Embryonic facial prominence (tissue), 1 donor: Measurements from ENCODE around the gene C2orf74.
"Not testable (repeated sequence)": the region's sequence is repeated elsewhere in the genome, so short reads cannot be mapped to it uniquely, and the experiment has no call there.

Experiments
- DNase-seq: peaks from one replicate; pipeline ENCODE4 v3.0.0-alpha.2; 2016; ENCODE audit errors: extremely low spot score

The C2orf74 gene

DNA sequence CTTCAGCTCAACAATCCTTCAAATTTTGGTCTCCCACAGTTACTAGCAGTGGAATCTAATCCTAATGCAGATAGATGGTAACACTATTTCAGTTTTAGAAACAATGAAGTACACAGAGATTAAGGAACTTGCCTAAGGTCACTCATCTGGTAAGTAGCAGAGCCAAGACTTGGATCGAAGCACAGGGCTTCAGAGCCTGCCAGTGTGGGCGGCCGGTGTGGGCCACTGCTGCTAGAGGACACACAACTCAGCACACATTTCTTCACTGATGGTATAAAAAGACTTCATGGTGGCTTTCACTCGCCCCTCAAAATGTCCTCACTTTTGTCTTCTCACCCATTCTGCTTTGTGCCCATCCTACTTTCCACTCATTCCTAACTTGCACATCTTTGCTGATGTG is 11.1 kb downstream of the C2orf74 start:
- no peak for DNase-seq

DNA sequence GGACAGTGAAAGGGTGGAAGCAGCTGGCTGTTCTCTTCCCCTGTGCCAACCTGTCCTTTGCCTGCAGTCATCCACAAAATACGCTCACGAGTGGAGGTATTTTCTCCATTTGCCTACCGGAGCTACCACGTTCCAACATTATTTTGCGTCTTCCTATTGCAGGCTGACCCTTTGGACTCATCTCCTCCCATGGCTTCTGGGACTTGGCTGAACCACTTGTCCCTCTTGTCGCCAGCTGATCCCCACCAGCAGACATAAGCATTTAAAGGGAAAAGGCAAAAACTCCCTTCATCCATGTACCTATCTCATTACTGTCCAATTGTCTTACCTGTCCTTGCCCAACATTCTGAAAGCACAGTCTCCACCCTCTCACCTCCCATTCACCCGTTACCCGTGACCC is 13.0 kb downstream of the C2orf74 start:
- no peak for DNase-seq

DNA sequence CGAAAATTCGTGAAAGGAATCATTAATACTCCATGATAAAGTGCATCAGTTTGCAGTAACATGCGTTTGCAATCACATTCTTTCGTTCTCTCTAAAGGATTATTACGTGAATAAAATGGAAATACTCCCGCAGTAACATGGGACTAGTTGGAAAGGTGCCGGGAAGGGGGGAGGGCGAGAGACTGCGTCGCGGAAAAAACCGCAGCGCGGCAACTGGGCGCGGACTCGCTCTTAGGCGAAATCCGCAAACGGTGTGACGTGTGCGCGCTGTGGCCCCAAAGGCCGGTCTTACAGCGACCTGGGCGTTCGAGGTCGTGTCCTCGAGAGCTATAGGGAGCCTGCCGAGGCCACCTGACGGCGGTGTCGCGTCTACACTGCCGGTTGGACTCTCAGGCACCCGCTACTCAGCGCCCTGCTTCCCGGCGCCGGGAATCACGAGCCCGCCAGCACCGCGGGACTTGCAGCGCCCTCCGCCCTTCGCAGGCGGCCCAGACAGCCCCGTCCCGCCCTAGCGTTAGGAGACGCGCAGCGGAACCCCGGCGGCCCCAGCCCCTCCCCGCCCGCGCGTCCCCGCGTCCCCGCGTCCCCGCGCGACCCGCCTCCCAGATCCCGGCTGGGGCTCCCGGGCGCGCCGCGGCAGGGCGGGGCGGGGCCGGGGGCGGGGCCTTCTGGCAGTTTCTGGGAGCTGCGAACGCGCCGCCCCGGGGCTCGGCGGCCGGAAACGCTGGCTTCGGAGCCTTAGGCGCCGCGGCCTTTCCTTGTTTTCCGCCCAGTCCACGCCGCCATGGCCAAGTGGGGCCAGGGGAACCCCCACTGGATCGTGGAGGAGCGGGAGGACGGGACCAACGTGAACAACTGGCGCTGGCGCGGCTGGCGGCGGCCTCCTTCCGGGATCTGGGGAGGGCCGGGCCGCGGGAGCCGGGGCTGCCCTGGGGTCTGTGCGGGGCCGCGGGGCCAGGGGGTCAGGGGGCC is 15.1 kb downstream of the C2orf74 start:
- DNase-seq: peak; percentile 83

DNA sequence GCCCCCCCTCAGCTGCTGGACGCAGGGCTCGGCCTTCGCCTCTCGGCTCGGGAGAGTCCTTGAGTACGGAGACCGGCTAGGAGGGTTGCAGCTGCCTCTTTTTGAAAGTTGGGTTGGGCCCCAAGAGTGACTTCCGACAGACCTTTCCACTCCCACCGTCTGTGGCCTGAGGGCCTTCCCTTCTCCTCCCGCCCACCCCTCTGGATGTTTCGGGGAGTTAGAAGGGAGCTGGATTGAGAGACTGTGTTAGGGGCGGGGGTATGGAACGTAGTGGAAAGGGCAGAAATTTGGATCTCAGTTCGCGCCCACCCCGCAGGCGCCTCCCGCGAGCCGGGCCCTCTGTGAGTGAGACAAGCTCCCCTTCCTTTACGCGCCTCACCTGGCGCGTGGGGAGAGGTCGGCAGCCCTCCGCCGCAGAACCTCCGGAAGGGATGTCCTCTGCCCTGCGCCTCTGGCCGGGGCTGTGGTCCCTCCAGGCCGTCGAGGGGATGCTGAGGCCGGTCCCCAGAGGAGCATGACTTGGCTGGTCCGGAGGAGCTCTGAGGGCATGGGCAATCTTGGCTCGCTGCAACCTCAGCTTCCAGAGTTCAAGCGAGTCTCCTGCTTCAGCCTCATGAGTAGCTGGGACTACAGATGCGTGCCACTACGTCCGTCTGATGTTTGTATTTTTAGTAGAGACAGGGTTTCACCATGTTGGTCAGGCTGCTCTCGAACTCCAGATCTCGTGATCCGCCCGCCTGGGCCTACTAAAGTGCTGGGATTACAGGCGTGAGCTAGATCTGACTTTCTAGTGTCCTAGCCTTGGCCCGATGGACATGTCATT is 15.9 kb downstream of the C2orf74 start:
- peak; percentile 14 for DNase-seq

DNA sequence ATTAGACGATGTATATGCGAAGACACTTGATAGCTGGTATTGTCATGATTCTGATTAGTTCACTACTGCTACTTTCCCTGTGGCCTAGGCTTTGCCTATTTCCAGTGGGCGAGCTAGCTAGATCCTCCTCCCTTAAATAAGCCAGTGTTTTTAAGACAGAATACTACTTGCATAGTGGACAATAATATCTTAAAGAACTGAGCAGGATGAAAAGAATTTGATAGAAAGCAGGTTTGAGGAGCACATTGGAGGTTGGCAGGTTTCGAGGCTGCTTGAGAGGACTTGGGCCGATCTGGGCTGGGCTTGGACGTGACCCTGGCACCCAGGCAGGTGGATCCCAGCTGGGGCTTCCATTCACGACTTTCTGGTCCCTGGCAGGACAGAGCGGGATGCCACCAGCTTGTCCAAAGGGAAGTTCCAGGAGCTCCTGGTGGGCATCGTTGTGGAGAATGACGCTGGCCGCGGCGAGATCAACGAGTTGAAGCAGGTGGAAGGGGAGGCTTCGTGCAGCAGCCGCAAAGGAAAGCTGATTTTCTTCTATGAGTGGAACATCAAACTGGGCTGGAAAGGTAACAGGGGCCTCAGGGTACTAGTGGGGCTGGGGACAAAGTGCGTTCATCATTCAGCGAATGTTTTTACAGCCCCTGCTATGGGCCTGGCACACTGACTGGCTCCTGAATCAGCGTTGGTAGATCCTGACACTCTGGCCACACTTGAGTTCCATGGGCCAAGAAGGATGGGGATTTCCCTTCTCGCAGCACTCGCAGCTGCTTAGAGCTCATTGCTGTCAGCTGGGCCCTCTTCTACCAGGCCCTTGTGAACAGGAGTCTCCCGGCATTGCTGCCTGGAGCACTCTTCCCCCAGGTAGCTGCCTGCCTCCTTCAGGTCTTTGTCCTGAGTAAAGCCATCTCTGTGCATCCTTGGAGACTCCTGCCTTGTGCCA is 16.9 kb downstream of the C2orf74 start:
- no peak for DNase-seq

DNA sequence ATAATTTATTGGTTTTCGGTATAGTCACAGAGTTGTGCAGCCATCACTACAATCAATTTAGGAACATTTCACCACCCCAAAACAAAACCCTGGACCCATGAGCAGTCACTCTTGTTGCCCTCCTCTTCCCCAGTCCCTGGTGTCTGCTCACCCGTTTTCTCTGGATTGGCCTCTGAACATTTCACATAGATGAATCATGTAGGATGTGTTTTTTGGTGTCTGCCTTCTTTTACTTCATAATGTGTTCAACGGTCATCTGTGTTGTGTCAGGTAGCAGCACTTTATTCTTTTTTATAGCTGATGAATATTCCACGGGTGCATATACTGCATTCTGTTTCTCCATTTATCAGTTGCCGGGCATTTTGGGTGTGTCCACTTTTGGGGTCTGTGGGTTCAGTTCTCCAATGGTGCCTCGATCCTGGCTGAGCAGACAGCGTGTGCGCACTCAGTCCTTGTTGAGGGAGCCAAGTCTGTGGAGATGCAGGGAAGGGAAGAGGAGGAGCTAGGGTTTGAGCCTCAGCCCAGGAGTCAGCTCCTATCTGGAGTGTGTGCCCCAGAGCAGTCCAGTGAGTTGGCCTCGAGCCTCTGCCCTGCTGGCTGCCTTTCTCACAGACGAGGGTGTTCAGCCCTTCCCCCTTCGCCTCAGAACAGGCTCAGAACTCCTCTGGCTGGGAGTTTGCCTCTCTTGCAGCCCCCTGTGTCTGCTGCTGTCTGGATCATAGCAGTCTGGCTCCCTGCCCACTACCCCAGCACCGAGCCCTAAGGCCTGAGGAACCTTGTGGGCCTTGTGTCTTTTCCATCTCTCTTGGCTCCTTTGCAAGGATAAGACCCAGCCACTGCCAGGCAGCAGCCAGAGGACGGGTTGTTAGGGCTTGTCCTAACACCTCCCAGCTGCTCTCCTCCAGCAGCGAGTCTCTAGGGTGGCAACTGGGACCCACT is 18.0 kb downstream of the C2orf74 start:
- DNase-seq: no peak

DNA sequence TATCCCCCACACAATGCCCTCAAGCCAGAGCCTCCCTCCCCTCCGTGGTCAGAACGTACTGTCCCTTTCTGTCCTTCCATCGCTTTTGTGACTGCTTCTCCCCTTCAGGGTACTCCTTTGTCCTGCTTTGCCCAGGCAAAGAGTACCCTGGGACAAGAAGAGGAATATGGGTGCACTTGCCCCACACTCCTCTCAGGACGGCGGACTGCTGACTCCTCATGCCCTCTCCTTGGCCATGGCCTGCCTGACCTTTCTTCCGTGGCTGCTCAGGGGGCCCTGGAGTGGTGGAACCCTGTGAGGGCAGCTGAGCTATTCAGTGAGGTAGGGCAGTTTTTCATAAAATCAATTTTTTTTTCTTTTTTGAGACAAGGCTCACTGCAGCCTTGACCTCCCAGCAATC is 18.7 kb downstream of the C2orf74 start:
- no peak for DNase-seq

DNA sequence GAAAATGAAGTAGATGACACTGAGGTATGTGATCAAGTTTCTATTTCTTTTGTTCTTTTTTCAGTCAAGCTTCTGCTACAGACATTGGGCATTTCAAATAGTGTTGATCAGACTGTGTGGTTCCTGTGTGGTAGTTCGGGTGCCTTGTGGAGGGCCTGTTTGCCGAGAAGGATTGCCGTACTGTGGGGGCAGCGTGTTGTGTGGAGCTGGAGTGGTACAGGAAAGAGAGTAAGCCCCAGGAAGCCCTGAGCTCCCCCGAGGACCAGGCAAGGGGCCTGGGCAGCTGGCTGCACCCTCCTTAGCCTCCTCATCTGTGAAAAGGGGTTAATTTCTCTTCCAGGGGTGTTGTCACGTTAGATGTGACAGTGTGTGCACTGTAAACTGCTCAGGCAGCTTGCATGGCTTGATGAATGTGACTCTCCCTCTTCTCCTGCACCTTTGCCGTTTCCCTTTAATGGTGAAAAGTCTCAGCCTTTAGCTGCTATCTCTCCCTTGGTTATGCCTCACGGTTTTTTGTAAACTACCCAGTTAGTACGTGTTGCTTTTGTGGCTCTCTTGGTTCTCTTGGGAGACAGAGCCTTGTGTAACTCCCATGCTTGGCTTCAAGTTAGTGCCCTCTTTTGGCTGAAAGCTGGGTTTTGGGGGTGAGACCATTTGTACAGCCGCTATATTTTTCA is 19.5 kb downstream of the C2orf74 start:
- no peak for DNase-seq

DNA sequence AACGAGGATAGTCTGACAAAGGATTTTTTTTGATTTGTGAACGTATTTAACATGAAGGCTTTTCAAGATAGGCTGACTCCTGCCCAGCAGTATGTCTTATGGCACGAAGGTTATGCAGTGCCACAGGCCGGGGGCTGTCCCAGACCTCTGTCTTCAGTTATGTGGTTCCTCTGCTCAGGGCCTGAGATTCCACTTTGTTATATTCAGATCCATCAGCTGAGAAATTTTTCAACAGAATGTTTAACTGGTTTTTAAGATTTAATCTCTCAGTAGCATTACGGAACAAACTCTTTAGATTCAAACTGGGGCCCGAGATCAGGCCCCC is 20.0 kb downstream of the C2orf74 start:
- DNase-seq: no peak

DNA sequence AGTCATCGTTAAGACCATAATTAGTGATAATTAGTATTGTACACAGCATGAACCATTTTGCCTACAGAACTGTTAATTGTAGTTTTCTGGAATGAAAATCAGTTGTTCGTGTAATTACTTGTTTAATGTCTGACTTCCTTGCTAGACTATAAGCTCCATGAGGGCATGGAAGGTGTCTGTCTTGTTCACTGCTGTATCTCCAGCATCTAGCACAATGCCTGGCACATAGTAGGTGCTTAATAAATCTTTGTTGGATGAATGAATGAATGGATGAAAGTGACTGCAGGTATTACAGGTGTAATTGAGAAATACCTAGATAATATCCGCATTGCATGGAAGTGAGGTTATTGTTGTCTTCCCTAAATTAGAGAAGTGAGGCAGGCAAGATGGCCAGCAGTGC is 21.8 kb downstream of the C2orf74 start:
- no peak for DNase-seq

DNA sequence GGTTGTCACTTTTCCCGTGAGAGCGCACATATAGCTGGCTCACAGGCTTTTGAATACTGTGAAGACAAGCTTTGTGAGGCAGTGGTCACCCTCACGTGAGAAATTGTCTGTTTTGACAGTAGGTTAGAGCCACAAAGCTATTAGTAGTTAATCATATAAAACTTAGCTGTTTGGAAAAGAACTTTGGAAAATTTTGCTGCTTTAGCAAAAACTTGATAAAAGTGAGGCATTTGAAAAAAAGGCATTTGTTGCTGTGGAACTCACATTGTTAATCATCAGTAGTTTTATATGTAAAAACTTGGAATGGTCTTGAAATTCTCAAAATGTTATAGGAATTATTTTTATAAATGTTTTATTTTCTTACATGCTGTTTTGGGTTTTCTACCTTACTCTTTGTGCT is 22.3 kb downstream of the C2orf74 start:
- DNase-seq: no peak

DNA sequence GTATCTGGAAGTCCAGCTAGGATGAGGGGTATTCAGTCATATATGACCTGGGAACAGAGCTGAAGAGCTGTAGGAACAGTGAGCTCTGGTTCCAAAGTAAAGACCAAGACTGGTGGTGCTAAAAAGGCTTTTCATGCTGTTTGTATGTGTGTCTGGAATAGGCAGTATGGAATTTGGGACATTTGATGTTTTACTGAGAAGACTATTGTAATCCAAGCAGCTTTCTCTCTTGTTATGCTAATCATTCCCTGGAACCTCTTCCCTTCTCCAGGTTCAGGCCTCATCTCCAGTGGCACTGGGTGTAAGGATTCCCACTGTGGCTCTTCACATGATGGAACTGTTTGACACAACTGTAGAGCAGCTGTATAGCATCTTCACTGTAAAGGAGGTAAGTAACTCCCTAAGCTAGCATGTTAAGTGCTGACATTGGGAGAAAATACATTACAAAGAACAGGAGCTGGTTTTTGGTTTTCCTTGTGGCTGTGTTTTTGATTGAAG is 23.3 kb downstream of the C2orf74 start:
- no peak for DNase-seq

DNA sequence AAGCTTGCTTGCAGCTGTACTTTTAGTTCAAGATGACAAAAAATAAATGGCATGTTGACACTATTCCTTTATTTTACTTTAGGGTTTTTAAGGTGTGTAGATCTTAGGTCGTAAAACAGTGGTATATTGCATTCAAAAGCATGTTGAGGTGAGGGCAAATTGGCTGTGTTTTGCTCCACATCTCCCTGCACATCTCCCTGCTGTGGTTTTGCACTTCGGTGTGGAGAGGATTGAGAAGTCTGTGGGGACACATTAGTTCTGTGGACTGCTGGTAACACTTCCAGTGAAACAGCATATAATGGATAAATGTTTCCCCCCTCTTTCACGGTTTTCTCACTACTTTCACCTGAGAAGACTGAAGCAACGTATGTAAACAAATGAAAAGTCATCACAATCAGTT is 25.1 kb downstream of the C2orf74 start:
- no peak for DNase-seq

DNA sequence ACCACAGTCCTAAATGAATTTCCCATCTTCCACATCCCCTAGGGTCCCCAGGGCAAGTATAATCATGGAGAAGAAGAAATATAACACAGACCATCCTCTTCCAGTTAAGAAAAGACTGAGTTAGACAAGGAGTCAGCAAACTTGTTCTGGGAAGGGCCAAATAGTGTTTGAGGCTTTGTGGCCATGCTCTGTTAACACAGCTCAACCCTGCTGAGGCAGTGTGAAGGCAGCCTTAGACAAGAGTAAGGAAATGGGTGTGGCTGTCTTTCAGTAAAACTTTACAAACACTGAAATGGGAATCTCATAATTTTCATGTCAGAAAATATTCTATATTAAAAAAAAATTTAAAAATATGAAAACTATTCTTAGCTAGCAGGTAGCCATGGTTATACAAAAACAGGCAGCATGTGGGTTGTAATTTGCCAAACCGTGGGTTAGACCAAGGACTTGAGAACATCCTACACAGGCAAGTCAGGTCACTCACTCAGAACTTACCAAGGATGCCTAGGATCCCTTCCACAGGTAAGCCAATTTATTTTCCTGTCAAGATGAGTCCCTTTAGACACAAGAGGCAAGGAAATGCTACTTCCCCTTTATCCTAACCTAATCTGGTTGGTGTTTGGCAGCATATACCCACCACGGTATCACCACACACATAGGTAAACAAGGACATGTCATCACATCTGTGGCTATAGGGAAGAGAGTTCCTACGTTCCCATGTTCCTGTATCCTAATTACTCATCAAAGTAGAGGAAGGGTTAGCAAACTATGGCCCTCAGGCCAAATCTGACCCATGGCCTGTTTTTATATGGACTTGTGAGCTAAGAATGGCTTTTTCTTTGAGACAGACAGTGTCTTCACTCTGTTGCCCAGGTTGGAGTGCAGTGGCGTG is 31.9 kb downstream of the C2orf74 start:
- DNase-seq: no peak

DNA sequence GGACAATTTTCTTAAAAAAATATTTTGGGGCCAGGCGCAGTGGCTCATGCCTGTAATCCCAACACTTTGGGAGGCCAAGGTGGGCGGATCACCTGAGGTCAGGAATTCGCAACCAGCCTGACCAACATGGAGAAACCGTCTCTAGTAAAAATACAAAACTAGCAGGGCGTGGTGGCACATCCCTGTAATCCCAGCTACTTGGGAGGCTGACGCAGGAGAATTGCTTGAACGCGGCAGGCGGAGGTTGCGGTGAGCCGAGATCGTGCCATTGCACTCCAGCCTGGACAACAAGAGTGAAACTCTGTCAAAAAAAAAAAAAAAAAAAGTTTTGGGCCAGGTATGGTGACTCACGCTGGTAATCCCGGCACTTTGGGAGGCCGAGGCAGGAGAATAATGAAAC is 32.7 kb downstream of the C2orf74 start:
- not testable (repeated sequence) for DNase-seq

DNA sequence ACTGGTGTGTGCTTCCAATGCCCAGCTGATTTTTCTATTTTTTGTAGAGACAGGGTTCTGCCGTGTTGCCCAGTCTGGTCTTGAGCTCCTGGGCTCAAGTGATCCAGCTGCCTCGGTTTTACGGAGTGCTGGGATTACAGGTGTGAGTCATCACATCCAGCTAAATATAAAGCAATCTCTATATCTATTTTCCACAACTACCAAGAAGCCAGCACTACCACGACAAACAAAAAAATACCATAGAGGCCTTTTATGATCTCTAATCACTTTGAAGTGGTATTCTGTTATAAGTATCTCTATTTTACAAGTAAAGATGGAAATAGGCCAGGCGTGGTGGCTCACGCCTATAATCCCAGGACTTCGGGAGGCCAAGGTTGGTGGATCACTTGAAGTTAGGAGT is 34.7 kb downstream of the C2orf74 start:
- DNase-seq: no peak

DNA sequence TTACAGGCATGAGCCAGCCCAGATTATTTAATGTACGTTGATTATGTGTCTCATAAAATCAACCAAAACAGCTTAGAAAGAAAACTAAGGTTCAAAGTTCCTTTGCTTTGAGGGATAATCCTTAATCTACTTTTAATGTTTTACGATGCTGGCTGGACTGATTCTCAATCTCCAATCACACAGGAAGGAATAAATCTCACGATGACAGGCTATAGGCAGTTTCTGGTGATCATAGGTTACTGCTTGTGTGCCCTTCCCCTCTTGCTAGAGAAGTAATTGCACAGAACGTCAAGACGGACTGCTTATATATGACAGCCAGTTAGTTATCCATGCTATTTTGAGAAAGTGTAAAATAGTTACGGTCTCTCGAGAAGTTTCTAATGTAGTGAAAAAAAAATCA is 43.1 kb downstream of the C2orf74 start:
- no peak for DNase-seq

DNA sequence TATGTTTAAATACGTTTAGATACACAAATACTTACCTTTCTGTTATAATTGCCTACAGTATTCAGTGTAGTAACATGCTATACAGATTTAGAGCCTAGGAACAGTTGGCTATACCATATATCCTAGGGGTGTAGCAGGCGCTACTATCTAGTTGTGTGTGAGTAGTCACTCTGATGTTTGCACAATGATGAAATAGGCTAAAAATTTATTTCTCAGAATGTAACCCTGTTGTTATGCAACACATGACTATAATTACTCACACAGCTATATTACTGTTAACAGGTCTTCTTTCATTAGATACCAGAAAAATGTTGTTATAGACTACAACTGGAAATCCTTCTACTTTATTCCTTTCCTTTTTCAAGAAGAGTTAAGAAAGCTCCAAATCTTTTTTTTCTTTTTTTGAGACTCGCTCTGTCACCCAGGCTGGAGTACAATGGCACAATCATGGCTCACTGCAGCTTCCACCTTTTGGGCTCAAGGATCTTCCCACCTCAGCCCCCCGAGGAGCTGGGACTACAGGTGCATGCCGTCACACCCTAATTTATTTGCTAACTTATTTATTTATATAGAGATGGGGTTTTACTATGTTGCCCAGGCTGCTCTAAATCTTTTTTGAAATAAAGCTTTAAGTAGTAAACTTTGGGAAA is 48.5 kb downstream of the C2orf74 start:
- no peak for DNase-seq
